ENCODE data around the gene EYS.

The EYS gene

DNA sequence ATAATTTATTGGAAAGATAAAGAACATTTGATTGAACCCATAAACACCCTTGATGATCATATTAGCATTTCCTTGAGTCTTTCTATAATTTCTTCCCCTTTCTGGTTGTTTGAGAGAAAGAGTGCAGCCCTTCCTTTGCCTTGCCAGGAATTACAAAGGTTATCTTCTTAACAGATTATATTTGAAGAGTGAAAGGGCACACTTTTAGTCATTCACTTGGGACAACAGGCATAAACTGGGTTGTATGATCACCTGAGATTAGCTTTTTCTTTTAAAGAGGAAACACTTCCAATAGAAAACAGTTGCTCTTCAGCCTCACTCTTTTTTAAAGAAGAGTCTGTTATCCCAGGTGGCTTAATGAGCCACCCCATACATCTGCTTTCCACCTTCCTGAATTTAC, 1776.2 kb downstream of the EYS start:
- no peak for DNase-seq (ENCODE audit: low read depth)
- TF ChIP-seq POLR2A (IDR thresholded peaks at IDR 0.05; ENCODE audit: extremely low read depth, insufficient read length) (no peak), MAX (IDR thresholded peaks at IDR 0.05; ENCODE audit: low read depth, low read length) (no peak), MYC (IDR thresholded peaks at IDR 0.05; ENCODE audit: low read depth, low read length) (no peak)
- TF ChIP-seq, protein P1, sequence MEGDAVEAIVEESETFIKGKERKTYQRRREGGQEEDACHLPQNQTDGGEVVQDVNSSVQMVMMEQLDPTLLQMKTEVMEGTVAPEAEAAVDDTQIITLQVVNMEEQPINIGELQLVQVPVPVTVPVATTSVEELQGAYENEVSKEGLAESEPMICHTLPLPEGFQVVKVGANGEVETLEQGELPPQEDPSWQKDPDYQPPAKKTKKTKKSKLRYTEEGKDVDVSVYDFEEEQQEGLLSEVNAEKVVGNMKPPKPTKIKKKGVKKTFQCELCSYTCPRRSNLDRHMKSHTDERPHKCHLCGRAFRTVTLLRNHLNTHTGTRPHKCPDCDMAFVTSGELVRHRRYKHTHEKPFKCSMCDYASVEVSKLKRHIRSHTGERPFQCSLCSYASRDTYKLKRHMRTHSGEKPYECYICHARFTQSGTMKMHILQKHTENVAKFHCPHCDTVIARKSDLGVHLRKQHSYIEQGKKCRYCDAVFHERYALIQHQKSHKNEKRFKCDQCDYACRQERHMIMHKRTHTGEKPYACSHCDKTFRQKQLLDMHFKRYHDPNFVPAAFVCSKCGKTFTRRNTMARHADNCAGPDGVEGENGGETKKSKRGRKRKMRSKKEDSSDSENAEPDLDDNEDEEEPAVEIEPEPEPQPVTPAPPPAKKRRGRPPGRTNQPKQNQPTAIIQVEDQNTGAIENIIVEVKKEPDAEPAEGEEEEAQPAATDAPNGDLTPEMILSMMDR (IDR thresholded peaks at IDR 0.05; ENCODE audit: low read depth, low read length), result no peak

DNA sequence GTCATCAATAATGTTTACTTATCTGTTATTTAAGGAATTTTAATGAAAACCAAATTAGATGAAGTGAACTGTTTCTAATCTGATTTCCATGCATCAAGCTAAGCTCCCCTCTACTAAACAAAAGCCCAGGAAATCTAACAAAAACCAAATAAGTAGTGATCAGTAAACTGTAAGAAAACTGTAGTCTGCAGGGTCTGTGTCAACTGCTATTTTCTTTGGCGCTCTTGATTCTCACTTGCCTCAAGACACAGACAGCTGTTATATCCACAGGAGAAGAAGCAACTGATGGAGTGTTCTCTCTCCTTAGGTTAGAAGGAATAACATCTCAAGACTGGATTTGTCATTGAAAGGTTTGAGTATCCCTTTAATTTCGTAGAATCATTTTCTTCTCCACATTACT, 1777.9 kb downstream of the EYS start:
- no peak overlapping the region for H3K4me3 ChIP-seq (ENCODE audit: low read depth, low read length)
- TF ChIP-seq POLR2A (IDR thresholded peaks at IDR 0.05; ENCODE audit: extremely low read depth, insufficient read length) (no peak), MAX (IDR thresholded peaks at IDR 0.05; ENCODE audit: low read depth, low read length) (no peak), MYC (IDR thresholded peaks at IDR 0.05; ENCODE audit: low read depth, low read length) (no peak)
- TF ChIP-seq, protein P1 (IDR thresholded peaks at IDR 0.05; ENCODE audit: low read depth, low read length), result no peak
- no peak for DNase-seq (ENCODE audit: low read depth)

More for the DNA sequence above, 1776.2 kb downstream of the EYS start:
- H3K4me3 ChIP-seq (ENCODE audit: low read depth, low read length), result no peak overlapping the region

DNA sequence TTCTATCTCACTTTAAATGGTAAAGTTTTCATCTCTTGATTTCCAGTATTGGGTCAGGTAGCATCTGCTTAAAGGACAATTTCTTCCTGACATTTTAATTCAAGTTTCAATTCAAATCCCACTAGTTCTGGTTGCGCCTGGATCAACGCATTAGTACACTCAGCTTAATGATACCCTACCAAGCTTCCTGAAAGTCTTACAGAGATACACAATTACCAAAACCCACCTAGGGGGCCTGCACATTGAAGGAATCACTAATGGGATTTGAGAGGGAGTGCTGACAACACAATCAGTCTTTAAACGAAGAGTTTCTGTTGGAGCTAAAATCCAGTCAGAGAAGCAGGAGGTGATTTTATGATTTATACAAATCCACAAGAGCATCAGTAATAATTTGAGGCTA, 1778.4 kb downstream of the EYS start:
- H3K4me3 ChIP-seq (ENCODE audit: low read depth, low read length), result no peak overlapping the region
- no peak for DNase-seq (ENCODE audit: low read depth)
- TF ChIP-seq, protein P1 (IDR thresholded peaks at IDR 0.05; ENCODE audit: low read depth, low read length), result no peak
- TF ChIP-seq POLR2A (IDR thresholded peaks at IDR 0.05; ENCODE audit: extremely low read depth, insufficient read length), result no peak
- no peak for TF ChIP-seq MYC (IDR thresholded peaks at IDR 0.05; ENCODE audit: low read depth, low read length)
- TF ChIP-seq MAX (IDR thresholded peaks at IDR 0.05; ENCODE audit: low read depth, low read length), result no peak

- no peak overlapping the region for H3K4me3 ChIP-seq (ENCODE audit: low read depth, low read length)
- TF ChIP-seq MAX (IDR thresholded peaks at IDR 0.05; ENCODE audit: low read depth, low read length) (no peak), POLR2A (IDR thresholded peaks at IDR 0.05; ENCODE audit: extremely low read depth, insufficient read length) (no peak), MYC (IDR thresholded peaks at IDR 0.05; ENCODE audit: low read depth, low read length) (no peak)
- TF ChIP-seq, protein P1 (IDR thresholded peaks at IDR 0.05; ENCODE audit: low read depth, low read length), result no peak
- no peak for DNase-seq (ENCODE audit: low read depth)
Measured at GRCh38 chr6:63926950-63927927, 1779.8 kb downstream of the EYS start.

GRCh38 chr6:63926258-63926780, 1780.7 kb downstream of the EYS start:
- H3K4me3 ChIP-seq (ENCODE audit: low read depth, low read length), result no peak overlapping the region
- DNase-seq (ENCODE audit: low read depth), result no peak
- TF ChIP-seq MAX (IDR thresholded peaks at IDR 0.05; ENCODE audit: low read depth, low read length) (no peak), MYC (IDR thresholded peaks at IDR 0.05; ENCODE audit: low read depth, low read length) (no peak), POLR2A (IDR thresholded peaks at IDR 0.05; ENCODE audit: extremely low read depth, insufficient read length) (no peak)
- TF ChIP-seq, protein P1 (IDR thresholded peaks at IDR 0.05; ENCODE audit: low read depth, low read length), result no peak
